Raji (cell line): ENCODE measurements around the gene NUMA1.

Experiments used
- POLR2A ChIP-seq: IDR thresholded peaks from 2 replicates; pipeline ENCODE4 v1.6.1; 2011; ENCODE audit warnings: low read depth, low read length, control low read depth; ENCODE audit not compliant: insufficient read depth

NUMA1 gene

DNA sequence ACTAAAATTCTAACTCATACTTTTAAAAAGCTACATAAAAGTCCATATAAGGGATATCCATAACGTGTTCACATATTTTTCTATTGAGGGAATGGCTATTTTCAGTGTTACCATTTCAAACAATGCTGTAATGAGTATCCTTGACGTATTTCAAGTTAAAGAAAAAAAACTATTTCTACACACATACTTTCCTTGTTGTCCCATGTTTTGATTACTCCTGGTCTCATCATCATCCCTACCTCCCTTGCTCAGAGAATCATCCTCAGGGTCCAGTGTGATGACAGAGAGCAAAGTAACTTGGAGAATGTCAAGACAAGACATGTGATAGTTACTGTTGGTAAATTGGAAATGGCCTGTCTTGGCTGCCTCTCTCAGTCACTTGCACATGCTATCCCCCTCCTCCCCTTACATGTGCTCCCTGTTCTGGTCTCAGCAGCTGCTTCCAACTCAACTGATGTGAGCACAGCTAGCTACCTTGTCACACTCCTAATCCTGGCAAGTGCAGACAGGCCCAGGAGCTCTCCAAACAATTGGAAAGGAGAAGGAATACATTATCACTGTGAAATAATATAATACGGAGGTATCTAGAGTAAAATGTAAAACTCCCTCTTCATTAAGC is 21.8 kb downstream of the NUMA1 start:
- no peak for TF ChIP-seq POLR2A

DNA sequence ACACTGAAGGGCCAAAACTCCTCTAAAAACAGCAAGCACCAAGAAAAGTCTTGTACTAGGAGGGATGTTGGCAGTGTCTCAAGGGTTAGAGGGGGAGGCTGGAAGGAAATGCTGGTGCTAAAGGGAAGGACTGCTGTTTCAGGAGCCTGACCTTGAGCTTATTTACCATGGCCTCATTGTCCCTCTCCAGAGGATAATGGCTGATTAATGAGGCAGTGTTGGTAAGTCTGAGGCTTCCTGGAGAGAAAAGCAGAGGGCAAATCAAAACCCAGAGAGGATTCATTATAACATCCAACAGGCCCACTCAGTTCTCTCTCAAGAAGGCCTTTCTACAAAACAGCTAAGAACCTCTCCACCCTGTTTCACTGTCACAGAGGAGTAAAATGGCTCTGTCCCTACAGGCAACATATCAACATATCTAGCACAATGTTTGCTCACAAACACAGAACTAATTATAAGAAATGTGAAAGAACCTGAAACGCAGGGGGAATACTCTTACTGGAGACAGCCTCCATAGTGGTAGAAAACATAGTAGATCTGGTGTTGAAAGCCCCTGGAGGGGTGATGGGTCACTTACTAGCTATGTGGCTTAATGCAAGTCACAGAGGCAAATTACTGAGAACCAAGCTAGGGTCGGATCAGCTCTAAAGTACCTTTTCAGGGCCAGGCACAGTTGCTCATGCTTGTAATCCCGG is 31.4 kb downstream of the NUMA1 start:
- no peak for TF ChIP-seq POLR2A

GRCh38 chr11:72045849-72046248 is 34.5 kb downstream of the NUMA1 start:
- no peak for TF ChIP-seq POLR2A

DNA sequence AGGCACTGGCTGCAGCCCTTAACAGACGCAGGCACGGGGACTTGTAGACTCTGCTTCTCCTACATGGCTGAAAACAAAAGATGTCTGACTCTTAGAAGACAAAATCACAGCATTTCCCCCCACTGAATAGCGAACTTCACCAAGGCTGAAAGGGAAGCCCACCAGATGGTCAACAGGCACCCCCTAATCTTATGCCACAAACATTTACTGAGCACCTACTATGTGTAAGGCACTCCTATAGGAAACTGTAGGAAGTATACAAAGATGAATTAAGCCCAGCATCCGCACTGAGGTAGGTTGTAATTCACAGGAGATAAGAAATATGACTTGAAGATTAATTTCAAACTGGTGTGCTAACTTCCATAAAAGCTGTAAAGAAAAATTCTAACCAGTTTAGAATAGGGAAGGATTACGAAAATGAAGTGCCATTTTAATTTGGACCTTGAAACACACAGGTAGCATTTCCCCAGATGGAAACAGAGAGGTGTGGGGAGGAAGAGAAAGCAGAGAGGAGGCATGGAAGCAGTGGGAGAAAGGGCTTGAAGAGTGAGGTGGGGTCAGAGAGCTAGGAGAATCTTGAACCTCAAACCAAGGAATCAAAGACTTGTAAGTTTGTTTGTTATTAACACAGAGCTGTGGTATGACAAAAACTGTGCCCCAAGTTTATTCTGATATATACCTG is 38.1 kb downstream of the NUMA1 start:
- TF ChIP-seq POLR2A, result no peak

- no peak for TF ChIP-seq POLR2A
Measured at GRCh38 chr11:72041364-72042063, 38.8 kb downstream of the NUMA1 start.

- peak; percentile 46 for TF ChIP-seq POLR2A
Measured at GRCh38 chr11:72040491-72041363, 39.6 kb downstream of the NUMA1 start.

DNA sequence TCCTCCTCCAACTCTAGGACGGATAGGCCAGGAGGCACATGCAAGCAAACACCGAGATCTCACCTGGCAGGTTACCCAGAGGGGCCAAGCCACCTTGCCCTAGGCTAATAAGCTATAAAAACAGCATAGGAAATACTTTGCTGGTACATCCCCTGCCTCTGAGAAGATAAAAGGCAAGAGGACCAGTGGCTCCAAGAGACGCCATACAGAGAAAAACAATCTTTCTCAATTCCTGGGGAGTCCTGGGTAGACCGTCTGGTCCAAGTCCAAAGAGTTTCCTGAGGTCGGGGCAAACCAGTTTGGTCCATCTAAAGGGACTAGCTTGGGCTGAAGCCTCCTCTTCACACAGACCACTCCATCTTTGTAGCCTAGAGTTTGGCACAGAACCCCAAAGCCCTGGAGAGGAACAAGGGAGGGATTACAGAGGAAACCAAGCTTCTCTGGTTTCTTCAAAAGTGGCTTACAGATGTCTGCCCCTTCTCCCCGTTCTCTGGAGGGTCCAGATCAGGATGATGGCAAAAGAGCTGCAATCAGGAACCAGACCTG is 40.4 kb downstream of the NUMA1 start:
- TF ChIP-seq POLR2A, result no peak

DNA sequence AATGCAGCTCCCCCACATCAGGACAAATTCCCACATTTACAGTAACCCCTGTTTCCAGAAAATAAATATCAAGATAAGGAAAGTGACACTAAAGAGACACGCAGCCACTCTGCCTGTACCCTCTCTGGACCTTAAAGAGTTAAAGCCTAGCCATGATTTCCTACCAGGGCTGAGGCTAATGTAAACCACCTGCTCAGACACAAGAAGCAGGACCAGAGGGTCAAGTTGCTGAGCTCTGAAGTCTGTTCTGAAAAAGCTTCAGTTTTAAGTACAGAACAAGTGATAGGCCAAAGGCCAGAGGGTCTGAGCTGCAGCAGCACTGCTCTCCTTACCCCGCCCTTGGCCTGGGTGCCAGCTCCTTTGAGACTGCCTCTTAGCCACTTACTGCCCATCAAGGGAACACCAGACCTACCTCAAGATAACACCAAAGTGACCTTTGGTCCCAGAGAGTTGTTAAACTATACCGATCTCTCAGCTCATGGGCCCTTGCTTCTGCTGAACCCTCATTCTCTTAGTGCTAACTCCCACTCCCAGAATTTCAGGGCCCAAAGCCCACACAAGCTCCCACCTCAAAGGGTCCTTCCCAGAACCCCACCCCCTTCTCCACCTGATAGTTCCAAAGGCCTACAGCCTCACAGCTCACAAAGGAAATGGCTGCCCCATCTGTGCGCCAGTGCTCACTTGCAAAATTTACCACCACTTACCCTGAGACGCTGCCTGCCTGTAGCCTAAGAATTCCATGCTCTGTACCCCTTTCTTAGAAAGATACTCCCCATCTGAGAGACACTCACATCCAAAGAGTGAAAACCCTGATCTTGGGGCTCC is 41.1 kb downstream of the NUMA1 start:
- TF ChIP-seq POLR2A, result peak; percentile 44; the same call in 1 of the 2 replicates

DNA sequence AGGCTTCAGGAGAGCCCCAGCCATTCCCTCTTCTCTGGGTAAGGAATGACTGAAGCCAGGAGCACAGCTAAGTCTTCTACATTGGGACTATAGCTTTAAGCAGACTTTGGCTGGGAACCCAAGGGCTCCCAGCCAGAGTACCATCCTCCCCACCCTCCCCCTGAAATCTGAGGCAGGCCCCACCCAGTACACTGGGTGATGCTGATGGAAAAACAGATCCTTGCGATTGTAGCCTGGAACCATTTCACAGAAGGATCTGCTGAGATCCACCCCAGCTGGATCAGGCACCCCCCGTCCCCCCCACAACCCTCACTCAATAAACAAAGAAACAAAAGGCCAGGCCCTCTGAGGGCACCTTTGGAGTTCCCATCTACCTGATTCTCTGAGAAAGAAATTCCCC is 41.9 kb downstream of the NUMA1 start:
- TF ChIP-seq POLR2A, result no peak

DNA sequence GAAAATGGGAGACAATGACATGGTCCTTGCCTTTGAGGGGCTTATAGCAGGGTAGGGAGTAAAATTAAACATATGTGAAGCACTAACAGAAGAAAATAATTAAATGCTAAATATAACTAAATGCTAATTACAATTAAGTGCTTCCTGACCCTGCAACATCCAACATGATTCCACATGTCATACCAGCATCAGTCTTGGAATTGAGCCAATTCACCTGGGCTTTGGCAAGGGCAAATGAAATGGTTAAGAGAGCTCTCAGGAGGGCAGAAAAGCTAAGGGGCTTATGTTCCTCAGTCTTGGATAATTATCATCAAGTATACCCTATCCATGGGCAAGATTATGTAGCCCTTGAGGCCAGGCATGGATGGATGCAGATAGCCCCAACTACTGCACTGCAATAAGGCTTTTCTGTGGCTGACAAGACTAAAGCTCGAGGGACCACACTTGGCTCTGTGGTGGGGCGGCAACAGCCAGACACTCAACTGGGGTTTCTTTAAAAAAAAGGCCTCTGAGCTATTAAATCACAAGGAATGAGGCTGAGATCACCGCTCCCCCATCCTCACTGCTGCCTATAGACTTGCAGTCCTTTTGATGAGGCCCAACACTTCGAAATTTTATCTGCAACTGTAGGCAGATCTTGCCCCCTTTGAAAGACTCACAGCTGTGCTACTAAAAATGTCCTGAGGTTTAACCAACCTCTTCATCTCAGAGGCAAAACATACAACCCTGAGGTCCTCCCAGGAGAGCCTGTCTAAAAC is 42.6 kb downstream of the NUMA1 start:
- TF ChIP-seq POLR2A, result 0 out of 2 replicates have a peak, but pooled peaks have one; percentile 14

- TF ChIP-seq POLR2A, result no peak
Measured at GRCh38 chr11:72036687-72037086, 43.7 kb downstream of the NUMA1 start.

DNA sequence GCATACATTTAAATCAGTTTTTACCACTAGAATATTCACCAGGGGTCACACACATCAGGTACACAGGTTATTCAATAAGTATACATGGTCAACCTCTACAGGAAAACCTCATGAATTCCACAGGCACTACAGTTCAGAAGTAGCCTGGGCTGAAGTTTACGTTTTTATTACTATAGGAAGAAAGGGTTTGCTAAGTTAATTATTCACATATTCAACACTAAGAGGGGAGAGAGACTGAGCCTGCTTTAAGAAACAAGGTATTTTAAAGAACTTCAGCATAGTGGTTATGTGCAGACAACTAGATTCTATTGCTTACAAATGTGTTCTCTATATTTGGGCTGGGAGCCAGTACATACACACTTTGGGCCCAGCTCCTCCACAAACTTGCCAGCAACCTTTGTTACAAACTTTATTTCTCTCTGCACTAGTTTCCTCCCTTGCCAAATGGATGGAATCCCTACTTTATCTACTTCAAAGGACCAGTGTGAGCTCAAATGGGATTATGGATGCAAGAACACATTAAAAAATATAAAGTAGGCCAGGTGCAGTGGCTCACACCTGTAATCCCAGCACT is 49.8 kb downstream of the NUMA1 start:
- TF ChIP-seq POLR2A, result no peak

GRCh38 chr11:72026090-72026489 is 54.3 kb downstream of the NUMA1 start:
- no peak for TF ChIP-seq POLR2A
